Body of pancreas (tissue), 4 donors: Measurements from ENCODE around the gene CACNA1C.

Experiments used
- CTCF ChIP-seq, 7 experiments: fragments of 450-650 bp in 4 of 7; fragments of 200-600 bp in 3 of 7; sonication (generic) in 3 of 7; IDR thresholded peaks; one replicate each; pipeline ENCODE4 v1.5.1; 2016 to 2019; ENCODE audit warnings: antibody characterized with exemption in 7 of 7
- POLR2A ChIP-seq, 3 donors: fragments of 450-650 bp; IDR thresholded peaks; one replicate each; pipeline ENCODE4 v1.6.1; 2016; ENCODE audit warnings: antibody characterized with exemption in 3 of 3, mild to moderate bottlenecking in 2 of 3

GRCh38 chr12:2177751-2178150 lies 125.0 kb downstream of the CACNA1C start:
- TF ChIP-seq CTCF (IDR thresholded peaks at IDR 0.05): no peak
- no peak for TF ChIP-seq POLR2A (IDR thresholded peaks at IDR 0.05)
